ENCODE data around the gene SLC7A14.

Gene SLC7A14

GRCh38 chr3:170534227-170534626 lies 51.6 kb downstream of the SLC7A14 start:
- no peak for DNase-seq (ENCODE audit: low read depth)

GRCh38 chr3:170532573-170532972 lies 53.3 kb downstream of the SLC7A14 start:
- DNase-seq (ENCODE audit: low read depth) = no peak

- no peak for DNase-seq (ENCODE audit: low read depth)
Measured at GRCh38 chr3:170531657-170532335, 54.1 kb downstream of the SLC7A14 start.

- no peak for DNase-seq (ENCODE audit: low read depth)
Measured at GRCh38 chr3:170531054-170531453, 54.8 kb downstream of the SLC7A14 start.

- DNase-seq (ENCODE audit: low read depth) = no peak
Measured at GRCh38 chr3:170529912-170530311, 56.0 kb downstream of the SLC7A14 start.

- no peak for DNase-seq (ENCODE audit: low read depth)
Measured at GRCh38 chr3:170529346-170529745, 56.5 kb downstream of the SLC7A14 start.

GRCh38 chr3:170528726-170529125 lies 57.1 kb downstream of the SLC7A14 start:
- no peak for DNase-seq (ENCODE audit: low read depth)

- DNase-seq (ENCODE audit: low read depth) = no peak
Measured at GRCh38 chr3:170524073-170524472, 61.8 kb downstream of the SLC7A14 start.

- no peak for DNase-seq (ENCODE audit: low read depth)
Measured at GRCh38 chr3:170523248-170523647, 62.6 kb downstream of the SLC7A14 start.

- DNase-seq (ENCODE audit: low read depth) = no peak
Measured at GRCh38 chr3:170522201-170522600, 63.7 kb downstream of the SLC7A14 start.

GRCh38 chr3:170520996-170521395 lies 64.9 kb downstream of the SLC7A14 start:
- DNase-seq (ENCODE audit: low read depth) = no peak

GRCh38 chr3:170517242-170517945 lies 68.5 kb downstream of the SLC7A14 start:
- no peak for DNase-seq (ENCODE audit: low read depth)

GRCh38 chr3:170513642-170514041 lies 72.2 kb downstream of the SLC7A14 start:
- DNase-seq (ENCODE audit: low read depth) = no peak

- no peak for DNase-seq (ENCODE audit: low read depth)
Measured at GRCh38 chr3:170511371-170511770, 74.5 kb downstream of the SLC7A14 start.

GRCh38 chr3:170508839-170509238 lies 77.0 kb downstream of the SLC7A14 start:
- no peak for DNase-seq (ENCODE audit: low read depth)

GRCh38 chr3:170508291-170508690 lies 77.6 kb downstream of the SLC7A14 start:
- DNase-seq (ENCODE audit: low read depth) = no peak

- no peak for DNase-seq (ENCODE audit: low read depth)
Measured at GRCh38 chr3:170507063-170507462, 78.8 kb downstream of the SLC7A14 start.

- DNase-seq (ENCODE audit: low read depth) = no peak
Measured at GRCh38 chr3:170506556-170506955, 79.3 kb downstream of the SLC7A14 start.

- DNase-seq (ENCODE audit: low read depth) = no peak
Measured at GRCh38 chr3:170502297-170502696, 83.6 kb downstream of the SLC7A14 start.

GRCh38 chr3:170500995-170501394 lies 84.9 kb downstream of the SLC7A14 start:
- no peak for DNase-seq (ENCODE audit: low read depth)

GRCh38 chr3:170500462-170500861 lies 85.4 kb downstream of the SLC7A14 start:
- no peak for DNase-seq (ENCODE audit: low read depth)

GRCh38 chr3:170499562-170500156 lies 86.2 kb downstream of the SLC7A14 start:
- DNase-seq (ENCODE audit: low read depth) = no peak

Measured in T follicular helper cell (primary cell).